RWPE2 (cell line): Measurements from ENCODE around the gene SEC24A.
A peak's percentile ranks its signal among the peaks of the same experiment; 100 is the strongest.
"Not testable (repeated sequence)": the region's sequence is repeated elsewhere in the genome, so short reads cannot be mapped to it uniquely, and the experiment has no call there.

Experiments used
- ATAC-seq: fragments of 200-7000 bp; cut with Tn5 transposase; 3 replicates; pipeline ENCODE4 v1.9.1; 2021; ENCODE audit warnings: low read depth
- DNase-seq: peaks from one replicate; pipeline ENCODE4 v3.0.0-alpha.2; 2020; ENCODE audit warnings: low spot score
- H3K27ac ChIP-seq: fragments of 450-650 bp; 2 replicates; pipeline ENCODE4 v1.5.1; 2017; ENCODE audit warnings: mild to moderate bottlenecking; ENCODE audit not compliant: poor library complexity, severe bottlenecking
- H3K27me3 ChIP-seq: fragments of 250-450 bp; sonication (Bioruptor Pico); 2 replicates; pipeline ENCODE4 v1.5.1; 2021; ENCODE audit warnings: mild to moderate bottlenecking, moderate library complexity; ENCODE audit not compliant: insufficient read depth, poor library complexity, severe bottlenecking
- H3K36me3 ChIP-seq: fragments of 250-450 bp; sonication (Bioruptor Pico); 2 replicates; pipeline ENCODE4 v1.5.1; 2020; ENCODE audit warnings: low read depth, mild to moderate bottlenecking, moderate library complexity
- H3K4me1 ChIP-seq: fragments of 250-450 bp; sonication (Bioruptor Pico); 2 replicates; pipeline ENCODE4 v1.5.1; 2021; ENCODE audit warnings: mild to moderate bottlenecking, moderate library complexity; ENCODE audit not compliant: insufficient read depth, poor library complexity, severe bottlenecking
- H3K4me3 ChIP-seq: fragments of 250-450 bp; sonication (Bioruptor Pico); 2 replicates; pipeline ENCODE4 v1.5.1; 2021; ENCODE audit warnings: mild to moderate bottlenecking, moderate library complexity; ENCODE audit not compliant: severe bottlenecking
- H3K9me3 ChIP-seq: fragments of 250-450 bp; sonication (Bioruptor Pico); 2 replicates; pipeline ENCODE4 v1.5.1; 2021; ENCODE audit warnings: mild to moderate bottlenecking, moderate library complexity; ENCODE audit not compliant: severe bottlenecking
- TF ChIP-seq, protein P1 (sequence below): fragments of 450-650 bp; IDR thresholded peaks from one replicate; pipeline ENCODE4 v1.5.1; 2017; ENCODE audit warnings: mild to moderate bottlenecking, moderate library complexity; ENCODE audit not compliant: poor library complexity, severe bottlenecking

Gene SEC24A

DNA sequence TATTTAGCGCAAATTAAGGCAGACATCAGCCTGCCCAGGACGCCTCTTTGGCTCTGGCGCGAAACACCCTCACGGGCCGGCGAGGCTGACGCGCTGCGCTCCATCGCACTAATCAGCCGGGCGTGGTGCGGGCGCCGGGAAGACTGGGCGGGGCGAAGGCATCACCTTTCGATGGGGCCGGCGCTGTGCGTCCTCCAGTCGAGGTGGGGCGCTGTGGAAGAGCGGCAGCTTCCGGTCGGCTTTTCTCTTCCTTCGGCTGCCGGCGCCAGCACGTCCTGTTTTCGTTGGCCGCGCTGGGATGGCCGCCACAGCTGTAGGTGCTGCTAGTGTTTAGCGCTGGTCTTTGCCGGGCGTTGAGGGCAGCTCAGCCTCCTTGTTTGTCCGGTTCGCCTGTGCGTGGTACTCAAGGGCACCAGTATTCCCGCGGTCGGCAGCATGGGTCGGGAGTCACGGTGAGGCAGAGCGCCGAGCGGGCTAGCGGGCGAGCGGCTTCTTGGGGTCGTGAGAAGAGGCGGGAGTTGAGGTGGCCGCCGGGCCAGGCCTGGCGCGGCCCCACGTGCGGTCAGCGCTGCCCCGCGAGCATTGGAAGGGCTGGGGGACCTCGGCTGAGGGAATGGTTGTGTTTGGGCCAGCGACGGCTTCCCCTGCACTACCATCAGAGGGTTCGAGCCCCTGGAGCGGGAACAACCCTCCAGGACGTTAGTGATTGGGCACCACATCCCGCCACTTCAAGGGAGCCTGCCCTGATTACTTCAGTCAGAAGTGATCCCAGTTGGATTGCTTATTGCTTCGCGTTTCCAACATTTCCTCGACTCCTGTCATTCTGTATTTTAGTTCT, 110.1 kb downstream of the SEC24A start, which contains the start of gene DDX46:
Gene DDX46 (plus strand): TSS at position 276 of the 838 bp plus-strand sequence. CDS start 160 bp downstream, at position 436.
- ATAC-seq (peak; percentile 97), DNase-seq (peak; percentile 98)
- peaks cover 13% of the 10 kb centered on the region for H3K4me1 ChIP-seq
- no peaks in the 10 kb centered on the region for H3K9me3 ChIP-seq
- TF ChIP-seq, protein P1, sequence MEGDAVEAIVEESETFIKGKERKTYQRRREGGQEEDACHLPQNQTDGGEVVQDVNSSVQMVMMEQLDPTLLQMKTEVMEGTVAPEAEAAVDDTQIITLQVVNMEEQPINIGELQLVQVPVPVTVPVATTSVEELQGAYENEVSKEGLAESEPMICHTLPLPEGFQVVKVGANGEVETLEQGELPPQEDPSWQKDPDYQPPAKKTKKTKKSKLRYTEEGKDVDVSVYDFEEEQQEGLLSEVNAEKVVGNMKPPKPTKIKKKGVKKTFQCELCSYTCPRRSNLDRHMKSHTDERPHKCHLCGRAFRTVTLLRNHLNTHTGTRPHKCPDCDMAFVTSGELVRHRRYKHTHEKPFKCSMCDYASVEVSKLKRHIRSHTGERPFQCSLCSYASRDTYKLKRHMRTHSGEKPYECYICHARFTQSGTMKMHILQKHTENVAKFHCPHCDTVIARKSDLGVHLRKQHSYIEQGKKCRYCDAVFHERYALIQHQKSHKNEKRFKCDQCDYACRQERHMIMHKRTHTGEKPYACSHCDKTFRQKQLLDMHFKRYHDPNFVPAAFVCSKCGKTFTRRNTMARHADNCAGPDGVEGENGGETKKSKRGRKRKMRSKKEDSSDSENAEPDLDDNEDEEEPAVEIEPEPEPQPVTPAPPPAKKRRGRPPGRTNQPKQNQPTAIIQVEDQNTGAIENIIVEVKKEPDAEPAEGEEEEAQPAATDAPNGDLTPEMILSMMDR, result peak; percentile 99
- H3K36me3 ChIP-seq, result peaks cover 21% of the 10 kb centered on the region
- H3K27ac ChIP-seq, result peak within 1 kb of the TSS; percentile 40
- peak within 1 kb of the TSS; percentile 70 for H3K4me3 ChIP-seq
- H3K27me3 ChIP-seq, result no peaks in the 10 kb centered on the region

DNA sequence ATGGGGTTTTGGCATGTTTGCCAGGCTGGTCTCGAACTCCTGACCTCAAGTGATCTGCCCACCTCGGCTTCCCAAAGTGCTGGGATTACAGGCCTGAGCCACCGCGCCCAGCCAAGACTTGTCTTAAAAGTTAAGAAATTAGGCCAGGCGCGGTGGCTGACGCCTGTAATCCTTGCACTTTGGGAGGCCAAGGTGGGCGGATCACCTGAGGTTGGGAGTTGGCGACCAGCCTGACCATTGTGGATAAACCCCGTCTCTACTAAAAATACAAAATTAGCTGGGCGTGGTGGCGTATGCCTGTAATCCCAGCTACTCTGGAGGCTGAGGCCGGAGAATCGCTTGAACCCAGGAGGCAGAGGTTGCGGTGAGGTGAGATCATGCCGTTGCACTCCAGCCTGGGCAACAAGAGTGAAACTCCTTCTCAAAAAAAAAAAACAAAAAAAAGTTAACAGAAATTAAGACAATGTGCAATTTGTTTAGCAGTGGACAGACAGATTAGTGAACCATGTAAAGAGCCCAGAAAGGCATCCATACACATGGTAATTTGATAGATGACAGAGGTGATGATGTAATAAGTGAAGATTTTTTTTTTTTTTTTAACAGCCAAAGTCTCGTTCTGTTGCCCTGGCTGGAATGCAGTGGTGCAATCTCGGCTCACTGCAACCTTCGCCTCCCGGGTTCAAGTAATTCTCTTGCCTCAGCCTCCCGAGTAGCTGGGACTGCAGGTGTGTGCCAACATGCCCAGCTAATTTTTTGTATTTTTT, 119.1 kb downstream of the SEC24A start:
- H3K36me3 ChIP-seq, result peaks cover 94% of the 10 kb centered on the region
- not testable (repeated sequence) for H3K4me3 ChIP-seq, H3K9me3 ChIP-seq, H3K27me3 ChIP-seq, DNase-seq, H3K27ac ChIP-seq, ATAC-seq, H3K4me1 ChIP-seq

DNA sequence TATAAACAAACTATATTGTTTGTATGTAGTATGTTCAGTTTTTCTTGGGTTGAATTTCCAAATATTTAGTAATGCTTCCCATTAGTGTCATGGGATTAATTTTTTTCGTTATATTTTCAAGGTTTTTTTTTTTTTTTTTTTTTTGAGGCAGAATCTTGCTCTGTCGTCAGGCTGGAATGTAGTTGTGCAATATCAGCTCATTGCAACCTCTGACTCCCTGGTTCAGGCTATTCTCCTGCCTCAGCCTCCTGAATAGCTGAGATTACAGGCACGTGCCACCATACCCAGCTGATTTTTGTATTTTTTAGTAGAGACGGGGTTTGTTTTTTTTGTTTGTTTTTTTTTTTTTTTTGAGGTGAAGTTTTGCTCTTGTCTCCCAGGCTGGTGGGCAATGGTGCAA, 120.6 kb downstream of the SEC24A start:
- Histone ChIP-seq H3K4me3 (no peak overlapping the region), H3K27ac (no peak overlapping the region), H3K4me1 (no peaks in the 10 kb centered on the region), H3K36me3 (peaks cover 98% of the 10 kb centered on the region), H3K9me3 (no peaks in the 10 kb centered on the region), H3K27me3 (no peaks in the 10 kb centered on the region)
- TF ChIP-seq, protein P1, result no peak
- DNase-seq (no peak), ATAC-seq (no peak)

DNA sequence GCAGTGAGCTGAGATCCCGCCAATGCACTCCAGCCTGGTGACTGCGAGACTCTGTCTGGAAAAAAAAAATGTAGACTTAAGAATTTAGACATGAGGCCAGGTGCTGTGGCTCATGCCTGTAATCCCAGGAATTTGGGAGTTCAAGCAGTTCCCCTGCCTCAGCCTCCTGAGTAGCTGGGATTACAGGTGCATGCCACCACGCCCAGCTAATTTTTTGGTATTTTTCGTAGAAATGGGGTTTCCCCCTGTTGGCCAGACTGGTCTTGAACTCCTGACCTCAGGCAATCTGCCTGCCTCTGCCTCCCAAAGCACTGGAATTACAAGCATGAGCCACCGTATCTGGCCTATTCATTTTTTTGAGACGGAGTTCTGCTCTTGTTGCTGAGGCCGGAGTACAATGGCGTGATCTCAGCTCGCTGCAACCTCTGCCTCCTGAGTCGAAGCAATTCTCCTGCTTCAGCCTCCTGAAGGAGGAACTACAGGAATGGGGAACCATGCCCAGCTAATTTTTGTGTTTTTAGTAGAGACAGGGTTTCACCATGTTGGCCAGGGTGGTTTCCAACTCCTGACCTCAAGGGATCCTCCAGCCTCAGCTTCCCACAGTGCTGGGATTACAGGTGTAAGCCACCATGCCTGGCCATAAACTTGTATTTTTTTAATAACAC, 124.0 kb downstream of the SEC24A start:
- H3K36me3 ChIP-seq, result peaks cover 98% of the 10 kb centered on the region
- H3K9me3 ChIP-seq, result no peaks in the 10 kb centered on the region
- no peak for DNase-seq
- H3K27me3 ChIP-seq, result no peaks in the 10 kb centered on the region
- ATAC-seq, result no peak
- no peaks in the 10 kb centered on the region for H3K4me1 ChIP-seq
- H3K4me3 ChIP-seq, result no peak overlapping the region
- no peak overlapping the region for H3K27ac ChIP-seq
- TF ChIP-seq, protein P1, result no peak

DNA sequence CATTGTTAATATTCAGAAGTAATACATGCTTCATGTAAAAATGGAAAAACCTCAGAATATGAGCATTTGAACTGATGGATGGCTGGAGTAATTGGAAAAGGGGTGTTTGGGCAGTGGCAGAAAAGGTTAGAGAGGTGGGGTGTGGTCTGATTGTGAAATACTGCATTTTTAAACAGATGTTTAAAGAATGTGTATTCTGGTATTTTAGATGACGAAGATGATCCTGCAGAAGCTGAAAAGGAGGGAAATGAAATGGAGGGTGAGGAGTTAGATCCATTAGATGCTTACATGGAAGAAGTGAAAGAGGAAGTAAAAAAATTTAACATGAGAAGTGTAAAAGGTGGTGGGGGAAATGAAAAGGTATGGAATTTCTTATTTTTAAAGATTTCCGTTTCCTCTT, 128.8 kb downstream of the SEC24A start:
- no peaks in the 10 kb centered on the region for H3K27me3 ChIP-seq
- H3K27ac ChIP-seq, result no peak overlapping the region
- peaks cover 100% of the 10 kb centered on the region for H3K36me3 ChIP-seq
- DNase-seq (no peak), ATAC-seq (no peak)
- H3K4me3 ChIP-seq, result no peak overlapping the region
- TF ChIP-seq, protein P1, result no peak
- no peaks in the 10 kb centered on the region for H3K9me3 ChIP-seq
- no peaks in the 10 kb centered on the region for H3K4me1 ChIP-seq
